ENCODE data around the gene SRCIN1.
A peak's percentile ranks its signal among the peaks of the same experiment; 100 is the strongest.
"Not testable (repeated sequence)": the region's sequence is repeated elsewhere in the genome, so short reads cannot be mapped to it uniquely, and the experiment has no call there.

SRCIN1 gene

DNA sequence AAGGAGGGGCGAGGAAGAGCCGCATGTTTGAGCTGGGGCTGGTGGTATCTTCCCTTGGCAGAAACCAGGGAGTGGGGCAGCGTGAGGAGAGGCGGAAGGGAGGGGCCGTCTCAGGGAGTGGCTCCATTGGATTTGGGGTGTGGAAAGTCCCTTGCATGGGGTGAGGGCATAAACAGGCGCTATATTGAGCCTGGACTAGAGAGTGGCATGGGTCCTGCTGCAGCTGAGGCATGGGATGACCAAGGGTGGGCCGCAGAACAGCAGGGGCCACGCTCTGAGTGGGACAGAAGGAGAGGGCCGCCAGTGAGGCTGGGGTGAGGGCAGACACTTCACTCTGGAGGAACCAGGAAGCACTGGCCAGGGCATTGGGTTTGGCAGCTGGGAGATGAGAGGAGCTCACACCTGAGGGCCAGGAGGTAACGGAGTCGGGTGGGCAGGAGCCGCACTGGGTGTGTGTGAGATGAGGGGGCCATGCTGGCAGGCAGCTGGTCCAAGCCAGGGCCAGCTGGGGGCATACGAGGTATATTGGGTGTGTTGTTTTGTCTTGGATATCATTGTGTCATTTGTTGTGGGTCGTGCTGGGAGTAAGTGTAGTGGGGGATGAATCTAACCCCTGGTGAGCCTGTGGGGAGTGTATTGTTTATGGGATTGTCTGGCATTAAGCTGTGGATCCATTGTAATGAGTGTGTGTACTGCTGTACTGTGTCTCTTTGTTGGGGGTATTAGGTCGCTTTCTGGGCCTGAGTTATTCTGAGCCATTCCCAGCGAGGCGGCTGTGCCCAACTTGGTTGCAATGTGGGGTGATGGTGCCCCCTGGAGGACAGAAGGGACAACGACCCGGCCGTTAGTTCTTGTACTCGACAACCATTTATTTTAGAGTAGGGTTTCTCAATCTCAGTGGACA lies 121.3 kb downstream of the SRCIN1 start:
- not testable (repeated sequence) for H3K27me3 Mint-ChIP-seq (ENCODE audit: low read depth); H3K9me3 Mint-ChIP-seq; H3K4me3 Mint-ChIP-seq
- TF ChIP-seq, protein P1, sequence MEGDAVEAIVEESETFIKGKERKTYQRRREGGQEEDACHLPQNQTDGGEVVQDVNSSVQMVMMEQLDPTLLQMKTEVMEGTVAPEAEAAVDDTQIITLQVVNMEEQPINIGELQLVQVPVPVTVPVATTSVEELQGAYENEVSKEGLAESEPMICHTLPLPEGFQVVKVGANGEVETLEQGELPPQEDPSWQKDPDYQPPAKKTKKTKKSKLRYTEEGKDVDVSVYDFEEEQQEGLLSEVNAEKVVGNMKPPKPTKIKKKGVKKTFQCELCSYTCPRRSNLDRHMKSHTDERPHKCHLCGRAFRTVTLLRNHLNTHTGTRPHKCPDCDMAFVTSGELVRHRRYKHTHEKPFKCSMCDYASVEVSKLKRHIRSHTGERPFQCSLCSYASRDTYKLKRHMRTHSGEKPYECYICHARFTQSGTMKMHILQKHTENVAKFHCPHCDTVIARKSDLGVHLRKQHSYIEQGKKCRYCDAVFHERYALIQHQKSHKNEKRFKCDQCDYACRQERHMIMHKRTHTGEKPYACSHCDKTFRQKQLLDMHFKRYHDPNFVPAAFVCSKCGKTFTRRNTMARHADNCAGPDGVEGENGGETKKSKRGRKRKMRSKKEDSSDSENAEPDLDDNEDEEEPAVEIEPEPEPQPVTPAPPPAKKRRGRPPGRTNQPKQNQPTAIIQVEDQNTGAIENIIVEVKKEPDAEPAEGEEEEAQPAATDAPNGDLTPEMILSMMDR (IDR thresholded peaks at IDR 0.05; ENCODE audit: unreplicated experiment in 3 of 3), result peak; percentile 63 to 72 (median 71)
- Mint-ChIP-seq H3K27ac (peak overlapping the region in 2 of 3 experiments; percentile 33 to 58), H3K4me1 (peaks cover 26% of the 10 kb centered on the region), H3K36me3 (ENCODE audit: low read depth) (peaks cover 30% of the 10 kb centered on the region)

GRCh38 chr17:38482700-38483043 lies 123.1 kb downstream of the SRCIN1 start:
- H3K27ac Mint-ChIP-seq, result not testable (repeated sequence)
- H3K36me3 Mint-ChIP-seq (ENCODE audit: low read depth), result peaks cover 23% of the 10 kb centered on the region

DNA sequence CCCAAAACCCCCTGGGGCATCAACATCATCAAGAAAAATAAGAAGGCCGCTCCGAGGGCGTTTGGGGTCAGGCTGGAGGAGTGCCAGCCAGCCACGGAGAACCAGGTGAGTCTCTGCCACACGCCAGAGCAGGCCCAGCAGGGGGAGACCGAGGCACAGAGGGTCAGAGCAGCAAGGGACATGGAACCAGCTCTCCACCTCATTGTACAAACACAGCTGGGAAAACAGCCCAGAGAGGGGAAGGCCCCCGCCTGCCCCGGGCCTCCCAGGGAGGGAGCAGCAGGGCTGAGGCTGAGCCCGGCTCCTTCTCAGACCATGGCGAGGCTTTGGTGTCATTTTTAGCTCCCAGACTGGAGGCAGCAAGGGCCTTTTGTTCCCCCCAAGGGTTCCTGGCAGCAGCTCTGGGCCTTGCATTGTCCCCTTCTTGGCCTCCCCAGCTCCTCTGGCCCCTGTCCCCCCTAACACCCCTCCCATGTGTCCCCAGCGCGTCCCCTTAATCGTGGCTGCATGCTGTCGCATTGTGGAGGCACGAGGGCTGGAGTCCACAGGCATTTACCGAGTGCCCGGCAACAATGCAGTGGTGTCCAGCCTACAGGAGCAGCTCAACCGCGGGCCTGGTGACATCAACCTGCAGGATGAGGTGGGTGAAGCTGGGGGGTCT lies 123.6 kb downstream of the SRCIN1 start:
- not testable (repeated sequence) for H3K27ac Mint-ChIP-seq; H3K4me3 Mint-ChIP-seq; H3K27me3 Mint-ChIP-seq (ENCODE audit: low read depth); H3K9me3 Mint-ChIP-seq
- Mint-ChIP-seq H3K36me3 (ENCODE audit: low read depth) (peaks cover 21% of the 10 kb centered on the region), H3K4me1 (peaks cover 22% of the 10 kb centered on the region)

More at GRCh38 chr17:38482700-38483043, 123.1 kb downstream of the SRCIN1 start:
- H3K4me1 Mint-ChIP-seq, result peaks cover 22% of the 10 kb centered on the region
- H3K27me3 Mint-ChIP-seq (ENCODE audit: low read depth); H3K9me3 Mint-ChIP-seq; H3K4me3 Mint-ChIP-seq: not testable (repeated sequence)

All from nephron (organoid).